SK-N-SH (cell line): ENCODE results near the gene TP53I11. TPM values are rescaled to one million over a fixed set of nuclear protein-coding genes. Genes with fewer than 3 reads are reported as not detected.
A peak's percentile ranks its signal among the peaks of the same experiment; 100 is the strongest.

ENCODE experiments used
- CTCF ChIA-PET: fragments of 300-600, 350-600 bp; formaldehyde crosslinking; extraction: SDS; loops from one replicate; lab custom pipeline; 2021; lab: Yijun Ruan, JAX
- POLR2A ChIA-PET: fragments of 350-600 bp; sonication (Branson Sonifier 250); formaldehyde crosslinking; extraction: SDS; loops from one replicate; lab custom pipeline; 2020; ENCODE audit warnings: antibody characterized with exemption, inconsistent platforms; lab: Yijun Ruan, JAX
- DNase-seq: peaks from one replicate; pipeline ENCODE4 v3.0.0; 2012
- H2AFZ ChIP-seq: fragments of 200-600 bp; sonication (generic); 2 replicates; pipeline ENCODE4 v1.8.1; 2016; ENCODE audit warnings: antibody characterized with exemption, mild to moderate bottlenecking, low read depth
- H3F3A ChIP-seq: fragments of 200-600 bp; sonication (generic); replicated peaks from 2 replicates; pipeline ENCODE3; 2016; ENCODE audit warnings: antibody characterized with exemption, mild to moderate bottlenecking; ENCODE audit not compliant: insufficient read depth
- H3K27ac ChIP-seq, 2 experiments: fragments of 200-500 bp in 1 of 2; fragments of 200-600 bp in 1 of 2; sonication (Bioruptor generic) in 1 of 2; sonication (generic), shearing (Covaris generic) in 1 of 2; 2 replicates each; pipeline versions ENCODE4 v1.5.1 to v1.6.1; 2014 to 2016; ENCODE audit warnings: low read depth in 2 of 2, inconsistent platforms in 1 of 2, low read length in 1 of 2, mild to moderate bottlenecking in 1 of 2, mixed read lengths in 1 of 2
- H3K27me3 ChIP-seq: fragments of 200-600 bp; sonication (generic), shearing (Covaris generic); 2 replicates; pipeline ENCODE4 v1.6.1; 2016; ENCODE audit warnings: mixed run types; ENCODE audit not compliant: insufficient read depth
- H3K36me3 ChIP-seq, 2 experiments: fragments of 200-500 bp in 1 of 2; fragments of 200-600 bp in 1 of 2; sonication (Bioruptor generic) in 1 of 2; sonication (generic) in 1 of 2; replicated peaks in 1 of 2; 2 replicates each; pipeline versions ENCODE3 to v1.5.1; 2014 to 2016; ENCODE audit warnings: low read length in 1 of 2, mild to moderate bottlenecking in 1 of 2; ENCODE audit not compliant: insufficient read depth in 2 of 2, control insufficient read depth in 1 of 2
- H3K4me1 ChIP-seq, 2 experiments: fragments of 200-500 bp in 1 of 2; fragments of 200-600 bp in 1 of 2; sonication (Bioruptor generic) in 1 of 2; sonication (generic), shearing (Covaris generic) in 1 of 2; 2 replicates each; pipeline versions ENCODE4 v1.5.1 to v1.6.1; 2014 to 2016; ENCODE audit warnings: low read depth in 1 of 2, low read length in 1 of 2, mixed run types in 1 of 2; ENCODE audit not compliant: insufficient read depth in 2 of 2, control insufficient read depth in 1 of 2
- H3K4me2 ChIP-seq: fragments of 200-600 bp; sonication (generic), shearing (Covaris generic); 2 replicates; pipeline ENCODE4 v1.6.1; 2017; ENCODE audit warnings: mixed run types
- H3K4me3 ChIP-seq, 2 experiments: fragments of 200-500 bp in 1 of 2; fragments of 200-600 bp in 1 of 2; sonication (Bioruptor generic) in 1 of 2; sonication (generic), shearing (Covaris generic) in 1 of 2; 2 replicates each; pipeline versions ENCODE4 v1.5.1 to v1.8.1; 2014 to 2016; ENCODE audit warnings: low read depth in 2 of 2, inconsistent platforms in 1 of 2, low read length in 1 of 2, mild to moderate bottlenecking in 1 of 2, mixed read lengths in 1 of 2, moderate library complexity in 1 of 2
- H3K79me2 ChIP-seq: fragments of 200-600 bp; sonication (generic); 2 replicates; pipeline ENCODE4 v1.8.1; 2017; ENCODE audit warnings: mild to moderate bottlenecking; ENCODE audit not compliant: insufficient read depth
- H3K9ac ChIP-seq: fragments of 200-600 bp; sonication (generic); 2 replicates; pipeline ENCODE4 v1.6.1; 2017; ENCODE audit warnings: mixed run types
- H3K9me2 ChIP-seq: fragments of 200-600 bp; sonication (generic); 2 replicates; pipeline ENCODE4 v1.6.1; 2017; ENCODE audit warnings: mixed run types
- H3K9me3 ChIP-seq: fragments of 200-600 bp; sonication (generic); 2 replicates; pipeline ENCODE4 v1.6.1; 2017; ENCODE audit warnings: mixed run types, mild to moderate bottlenecking, moderate library complexity
- H4K20me1 ChIP-seq: fragments of 200-600 bp; sonication (generic); 2 replicates; pipeline ENCODE4 v1.6.1; 2017; ENCODE audit warnings: mild to moderate bottlenecking, mixed run types; ENCODE audit not compliant: insufficient read depth
- CHD2 ChIP-seq: fragments of 150-350 bp; IDR thresholded peaks from 2 replicates; pipeline ENCODE4 v1.6.1; 2018; ENCODE audit warnings: low read length; ENCODE audit not compliant: partially characterized antibody
- FOSL2 ChIP-seq: IDR thresholded peaks from 2 replicates; pipeline ENCODE4 v1.4.0; 2012; ENCODE audit warnings: low read depth, mild to moderate bottlenecking, moderate library complexity, borderline replicate concordance
- FOXJ3 ChIP-seq: sonication (generic); formaldehyde crosslinking; IDR thresholded peaks from 2 replicates; pipeline ENCODE4 v1.5.1; 2020; ENCODE audit warnings: mild to moderate bottlenecking, missing genetic modification reagents
- GABPA ChIP-seq: IDR thresholded peaks from 2 replicates; pipeline ENCODE4 v1.4.0; 2012; ENCODE audit warnings: low read depth, mild to moderate bottlenecking
- GATA2 ChIP-seq: sonication (generic); formaldehyde crosslinking; IDR thresholded peaks from 2 replicates; pipeline ENCODE4 v1.5.0; 2020; ENCODE audit warnings: mild to moderate bottlenecking, missing genetic modification reagents
- JUND ChIP-seq: IDR thresholded peaks from 2 replicates; pipeline ENCODE4 v1.4.0; 2012
- MEF2A ChIP-seq: IDR thresholded peaks from 2 replicates; pipeline ENCODE4 v1.4.0; 2012; ENCODE audit warnings: low read depth, borderline replicate concordance
- MXI1 ChIP-seq: IDR thresholded peaks from 2 replicates; pipeline ENCODE4 v1.6.1; 2012; ENCODE audit warnings: mild to moderate bottlenecking, low read depth, low read length, improper control_type of control experiment
- NFIC ChIP-seq: IDR thresholded peaks from 2 replicates; pipeline ENCODE4 v1.4.0; 2012; ENCODE audit warnings: borderline replicate concordance
- POLR2AphosphoS5 ChIP-seq: IDR thresholded peaks from 2 replicates; pipeline ENCODE4 v1.6.1; 2012; ENCODE audit warnings: low read depth, low read length
- RCOR1 ChIP-seq: fragments of 150-350 bp; IDR thresholded peaks from 2 replicates; pipeline ENCODE4 v1.6.1; 2017; ENCODE audit warnings: antibody characterized with exemption, low read length
- RXRA ChIP-seq: IDR thresholded peaks from 2 replicates; pipeline ENCODE4 v1.4.0; 2012; ENCODE audit warnings: low read depth, mild to moderate bottlenecking, borderline replicate concordance
- SIN3A ChIP-seq: IDR thresholded peaks from 2 replicates; pipeline ENCODE4 v1.6.1; 2012; ENCODE audit warnings: low read depth, mild to moderate bottlenecking, low read length, moderate library complexity, borderline replicate concordance
- TAF1 ChIP-seq: IDR thresholded peaks from 2 replicates; pipeline ENCODE4 v1.6.1; 2012; ENCODE audit warnings: low read depth, mild to moderate bottlenecking, low read length, moderate library complexity, borderline replicate concordance
- TCF12 ChIP-seq: IDR thresholded peaks from 2 replicates; pipeline ENCODE4 v1.4.0; 2012
- whole genome bisulfite sequencing: methylation state at CpG from one replicate; pipeline ENCODE4 v1.1.6; 2017; ENCODE audit warnings: low lambda C conversion rate; 5-methylcytosine and 5-hydroxymethylcytosine counted together
- polyA plus RNA-seq, 3 experiments: library from polyadenylated mRNA; depleted of rRNA; stranded (reverse); fragments of >200 nt; gene quantifications; 2 replicates each; pipeline ENCODE4 v1.2.3, GENCODE V29; 2012
- TF ChIP-seq, protein P1 (sequence below): IDR thresholded peaks from 2 replicates; pipeline ENCODE4 v1.4.0; 2012; ENCODE audit warnings: low read depth
- TF ChIP-seq, protein P2 (sequence below): fragments of 200-600 bp; sonication (generic); IDR thresholded peaks from 2 replicates; pipeline ENCODE4 v1.6.1; 2017; ENCODE audit warnings: antibody characterized with exemption, mild to moderate bottlenecking, moderate library complexity
- TF ChIP-seq, protein P3 (sequence below): IDR thresholded peaks from 2 replicates; pipeline ENCODE4 v1.4.0; 2012; ENCODE audit warnings: low read depth, borderline replicate concordance

The TP53I11 gene
- polyA plus RNA-seq, 1 of the 3 experiments (the other 2 are of a cell fraction) = 6.6 TPM

DNA sequence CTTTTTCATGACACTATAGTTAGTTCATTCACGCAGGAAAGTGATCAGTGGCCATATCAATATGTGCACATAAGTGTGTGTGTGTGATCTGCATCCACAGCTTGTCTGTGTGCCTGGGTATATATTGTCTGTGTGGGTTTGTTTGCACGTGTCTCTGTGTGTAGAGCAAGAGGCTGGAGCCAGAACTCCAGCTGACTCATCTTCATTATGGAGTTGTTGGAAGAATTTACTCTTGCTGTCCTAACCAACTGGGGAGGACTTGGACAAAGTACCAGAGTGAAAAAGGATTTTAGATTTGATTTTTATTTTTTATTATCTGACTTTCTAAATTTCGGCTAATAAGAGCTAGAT, 63.9 kb downstream of the TP53I11 start:
- H2AFZ ChIP-seq = no peak overlapping the region
- ChIA-PET CTCF (interaction anchor here (1.2 kb wide), 1 partner anchor 12 kb away, joined by 3 read pairs; no protein-coding TSS in a partner anchor), POLR2A (no interaction called here)
- H3K9me2 ChIP-seq = no peaks in the 10 kb centered on the region
- peaks cover 5 to 18% of the 10 kb centered on the region in 2 experiments; a peak in 1 of 4 replicates for H3K4me1 ChIP-seq
- TF ChIP-seq GABPA (no peak), TCF12 (0 out of 2 replicates have a peak, but pooled peaks have one; percentile 6), FOSL2 (peak; percentile 46; the same call in 1 of the 2 replicates)
- TF ChIP-seq, protein P1, sequence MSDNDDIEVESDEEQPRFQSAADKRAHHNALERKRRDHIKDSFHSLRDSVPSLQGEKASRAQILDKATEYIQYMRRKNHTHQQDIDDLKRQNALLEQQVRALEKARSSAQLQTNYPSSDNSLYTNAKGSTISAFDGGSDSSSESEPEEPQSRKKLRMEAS = peak; percentile 60; the same call in 1 of the 2 replicates
- no peaks in the 10 kb centered on the region for H3K27me3 ChIP-seq
- no peak overlapping the region for H3K9ac ChIP-seq
- DNase-seq = no peak
- no peaks in the 10 kb centered on the region for H3K36me3 ChIP-seq
- H4K20me1 ChIP-seq = no peaks in the 10 kb centered on the region
- no peak overlapping the region for H3K4me3 ChIP-seq
- no peak overlapping the region for H3K4me2 ChIP-seq
- peaks cover 2% of the 10 kb centered on the region for H3F3A ChIP-seq
- no peak overlapping the region for H3K27ac ChIP-seq
- H3K9me3 ChIP-seq = no peaks in the 10 kb centered on the region
- 51% methylated on average over 3 of the region's 3 CpGs for WGBS
- no peaks in the 10 kb centered on the region for H3K79me2 ChIP-seq

DNA sequence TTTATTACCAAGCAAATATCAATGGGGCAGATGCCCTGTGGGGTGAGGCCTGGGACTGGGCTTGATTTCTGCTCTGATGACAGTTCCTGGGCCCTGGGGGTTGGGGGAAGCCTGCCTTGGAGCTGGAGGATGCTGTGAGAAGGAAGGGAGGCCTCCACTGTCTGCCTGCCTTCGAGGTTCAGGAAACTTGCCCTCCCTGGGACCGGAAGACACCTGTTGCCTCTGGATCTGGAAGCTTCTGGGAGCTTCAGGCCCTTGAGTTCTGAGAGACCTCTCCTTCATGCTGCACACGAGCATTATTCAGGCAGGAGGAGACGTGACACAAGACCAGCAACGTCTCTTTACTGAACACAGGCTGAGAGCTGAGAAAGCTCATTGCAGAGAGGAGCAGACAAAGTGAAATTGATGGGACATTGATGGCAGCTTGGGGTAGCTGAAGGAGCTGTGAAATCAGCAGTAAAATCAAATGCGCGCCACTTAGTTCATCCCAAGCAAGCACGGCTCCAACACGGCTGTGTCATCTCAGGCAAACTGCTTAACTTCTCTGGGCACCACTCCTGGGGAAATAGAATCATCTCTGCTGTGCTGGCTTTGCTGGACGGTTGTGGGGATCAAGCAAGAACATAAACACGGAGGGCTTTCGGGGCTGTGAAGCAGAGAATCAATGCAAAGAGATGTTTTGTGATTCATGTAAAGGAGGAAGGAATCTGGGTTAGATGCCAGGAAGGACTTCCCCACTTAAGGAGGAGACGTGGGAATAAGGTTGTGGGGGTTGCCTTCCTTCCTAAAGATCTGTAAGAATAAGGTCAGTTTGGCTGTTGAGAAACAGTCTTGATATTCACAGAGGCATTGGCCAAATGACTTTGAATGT, 64.5 kb downstream of the TP53I11 start:
- Histone ChIP-seq H3K27ac (no peak overlapping the region), H3K79me2 (no peaks in the 10 kb centered on the region), H3K4me3 (no peak overlapping the region), H3K36me3 (no peaks in the 10 kb centered on the region), H3K9ac (no peak overlapping the region), H3K9me2 (no peaks in the 10 kb centered on the region)
- TF ChIP-seq, protein P2, sequence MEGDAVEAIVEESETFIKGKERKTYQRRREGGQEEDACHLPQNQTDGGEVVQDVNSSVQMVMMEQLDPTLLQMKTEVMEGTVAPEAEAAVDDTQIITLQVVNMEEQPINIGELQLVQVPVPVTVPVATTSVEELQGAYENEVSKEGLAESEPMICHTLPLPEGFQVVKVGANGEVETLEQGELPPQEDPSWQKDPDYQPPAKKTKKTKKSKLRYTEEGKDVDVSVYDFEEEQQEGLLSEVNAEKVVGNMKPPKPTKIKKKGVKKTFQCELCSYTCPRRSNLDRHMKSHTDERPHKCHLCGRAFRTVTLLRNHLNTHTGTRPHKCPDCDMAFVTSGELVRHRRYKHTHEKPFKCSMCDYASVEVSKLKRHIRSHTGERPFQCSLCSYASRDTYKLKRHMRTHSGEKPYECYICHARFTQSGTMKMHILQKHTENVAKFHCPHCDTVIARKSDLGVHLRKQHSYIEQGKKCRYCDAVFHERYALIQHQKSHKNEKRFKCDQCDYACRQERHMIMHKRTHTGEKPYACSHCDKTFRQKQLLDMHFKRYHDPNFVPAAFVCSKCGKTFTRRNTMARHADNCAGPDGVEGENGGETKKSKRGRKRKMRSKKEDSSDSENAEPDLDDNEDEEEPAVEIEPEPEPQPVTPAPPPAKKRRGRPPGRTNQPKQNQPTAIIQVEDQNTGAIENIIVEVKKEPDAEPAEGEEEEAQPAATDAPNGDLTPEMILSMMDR = no peak
- TF ChIP-seq, protein P3, sequence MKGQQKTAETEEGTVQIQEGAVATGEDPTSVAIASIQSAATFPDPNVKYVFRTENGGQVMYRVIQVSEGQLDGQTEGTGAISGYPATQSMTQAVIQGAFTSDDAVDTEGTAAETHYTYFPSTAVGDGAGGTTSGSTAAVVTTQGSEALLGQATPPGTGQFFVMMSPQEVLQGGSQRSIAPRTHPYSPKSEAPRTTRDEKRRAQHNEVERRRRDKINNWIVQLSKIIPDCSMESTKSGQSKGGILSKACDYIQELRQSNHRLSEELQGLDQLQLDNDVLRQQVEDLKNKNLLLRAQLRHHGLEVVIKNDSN = no peak
- TF ChIP-seq RXRA (no peak), GATA2 (CRISPR knock-in tag) (no peak), NFIC (no peak), MEF2A (no peak), CHD2 (no peak), SIN3A (no peak), TAF1 (no peak), MXI1 (no peak), RCOR1 (no peak), FOXJ3 (CRISPR knock-in tag) (no peak), POLR2AphosphoS5 (no peak), JUND (no peak)
- TF ChIP-seq, protein P1 = no peak
- TF ChIP-seq, all 33 proteins: peak for 0
- ChIA-PET POLR2A (no interaction called here), CTCF (interaction anchor here (0.9 to 2.0 kb wide), 5 partner anchors 7 to 265 kb away, joined by 3 to 8 read pairs (median 5); no protein-coding TSS in a partner anchor)
- Histone ChIP-seq H3K27me3 (no peaks in the 10 kb centered on the region), H4K20me1 (no peaks in the 10 kb centered on the region), H3K9me3 (no peaks in the 10 kb centered on the region), H3F3A (peaks cover 2% of the 10 kb centered on the region), H3K4me2 (no peak overlapping the region), H2AFZ (no peak overlapping the region), H3K4me1 (peaks cover 5 to 12% of the 10 kb centered on the region in 2 experiments; a peak in 1 of 4 replicates)
- WGBS = 85% methylated on average over 13 of the region's 13 CpGs
- DNase-seq = no peak
